ENCODE data around the gene P4HA2.

- no peak for TF ChIP-seq POLR2A (IDR thresholded peaks at IDR 0.05)
- TF ChIP-seq, protein P1, sequence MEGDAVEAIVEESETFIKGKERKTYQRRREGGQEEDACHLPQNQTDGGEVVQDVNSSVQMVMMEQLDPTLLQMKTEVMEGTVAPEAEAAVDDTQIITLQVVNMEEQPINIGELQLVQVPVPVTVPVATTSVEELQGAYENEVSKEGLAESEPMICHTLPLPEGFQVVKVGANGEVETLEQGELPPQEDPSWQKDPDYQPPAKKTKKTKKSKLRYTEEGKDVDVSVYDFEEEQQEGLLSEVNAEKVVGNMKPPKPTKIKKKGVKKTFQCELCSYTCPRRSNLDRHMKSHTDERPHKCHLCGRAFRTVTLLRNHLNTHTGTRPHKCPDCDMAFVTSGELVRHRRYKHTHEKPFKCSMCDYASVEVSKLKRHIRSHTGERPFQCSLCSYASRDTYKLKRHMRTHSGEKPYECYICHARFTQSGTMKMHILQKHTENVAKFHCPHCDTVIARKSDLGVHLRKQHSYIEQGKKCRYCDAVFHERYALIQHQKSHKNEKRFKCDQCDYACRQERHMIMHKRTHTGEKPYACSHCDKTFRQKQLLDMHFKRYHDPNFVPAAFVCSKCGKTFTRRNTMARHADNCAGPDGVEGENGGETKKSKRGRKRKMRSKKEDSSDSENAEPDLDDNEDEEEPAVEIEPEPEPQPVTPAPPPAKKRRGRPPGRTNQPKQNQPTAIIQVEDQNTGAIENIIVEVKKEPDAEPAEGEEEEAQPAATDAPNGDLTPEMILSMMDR (IDR thresholded peaks at IDR 0.05) = no peak
These were observed 7.2 kb downstream of the P4HA2 start for GRCh38 chr5:132220491-132220890.

Measured in Peyer's patch (tissue), 4 donors.